OCI-LY3 (cell line): Measurements from ENCODE around the gene TLE5.

ENCODE experiments used
- CTCF ChIP-seq: fragments of 200-600, 300-600 bp; sonication (generic); IDR thresholded peaks from 2 replicates; pipeline ENCODE4 v1.5.1; 2014; ENCODE audit warnings: antibody characterized with exemption, low read length, low read depth
- EZH2phosphoT487 ChIP-seq: fragments of 200-600 bp; shearing (Covaris generic); IDR thresholded peaks from 2 replicates; pipeline ENCODE4 v1.6.1; 2018; ENCODE audit warnings: antibody characterized with exemption, mixed run types, low read depth

- TF ChIP-seq CTCF = no peak
- no peak for TF ChIP-seq EZH2phosphoT487
Measured at GRCh38 chr19:3060857-3061181, 1.5 kb downstream of the TLE5 start.
